C4-2B (cell line): ENCODE measurements around the gene HSPA5.
A peak's percentile ranks its signal among the peaks of the same experiment; 100 is the strongest.

ENCODE experiments used
- ZFX ChIP-seq: fragments of 450-650 bp; IDR thresholded peaks from 2 replicates; pipeline ENCODE4 v1.6.1; 2017
- TF ChIP-seq, protein P1 (sequence below): fragments of 450-650 bp; conservative IDR thresholded peaks from 2 replicates; pipeline ENCODE4 v1.5.1; 2017; ENCODE audit warnings: mild to moderate bottlenecking

DNA sequence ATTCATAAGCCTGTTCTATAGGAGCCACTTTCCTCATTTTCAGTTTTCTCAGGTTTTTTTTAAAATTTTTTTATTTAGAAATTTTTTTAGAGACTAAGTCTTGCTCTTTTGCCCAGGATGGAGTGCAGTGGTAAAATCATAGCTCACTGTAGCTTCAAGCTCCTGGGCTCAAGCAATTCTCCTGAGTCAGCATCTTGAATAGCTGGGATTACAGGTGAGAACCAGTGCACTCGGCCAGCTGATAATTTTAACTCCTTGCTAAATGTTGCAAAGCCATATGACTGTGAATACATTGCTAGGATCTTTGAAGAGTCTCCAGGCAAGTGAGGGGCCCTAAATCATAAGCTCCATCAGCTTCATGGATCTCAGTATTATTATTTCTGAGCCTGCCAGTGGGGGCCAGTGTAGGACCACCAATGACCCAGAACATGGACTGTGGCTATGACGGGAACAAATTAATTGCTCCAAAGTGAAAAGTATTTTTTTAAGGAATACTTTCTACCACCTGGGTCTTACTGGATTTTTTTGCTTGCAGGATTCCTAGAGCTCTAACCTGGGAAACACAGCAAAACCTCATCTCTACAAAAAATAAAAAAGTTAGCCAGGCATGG, 14.7 kb upstream of the HSPA5 start:
- TF ChIP-seq, protein P1, sequence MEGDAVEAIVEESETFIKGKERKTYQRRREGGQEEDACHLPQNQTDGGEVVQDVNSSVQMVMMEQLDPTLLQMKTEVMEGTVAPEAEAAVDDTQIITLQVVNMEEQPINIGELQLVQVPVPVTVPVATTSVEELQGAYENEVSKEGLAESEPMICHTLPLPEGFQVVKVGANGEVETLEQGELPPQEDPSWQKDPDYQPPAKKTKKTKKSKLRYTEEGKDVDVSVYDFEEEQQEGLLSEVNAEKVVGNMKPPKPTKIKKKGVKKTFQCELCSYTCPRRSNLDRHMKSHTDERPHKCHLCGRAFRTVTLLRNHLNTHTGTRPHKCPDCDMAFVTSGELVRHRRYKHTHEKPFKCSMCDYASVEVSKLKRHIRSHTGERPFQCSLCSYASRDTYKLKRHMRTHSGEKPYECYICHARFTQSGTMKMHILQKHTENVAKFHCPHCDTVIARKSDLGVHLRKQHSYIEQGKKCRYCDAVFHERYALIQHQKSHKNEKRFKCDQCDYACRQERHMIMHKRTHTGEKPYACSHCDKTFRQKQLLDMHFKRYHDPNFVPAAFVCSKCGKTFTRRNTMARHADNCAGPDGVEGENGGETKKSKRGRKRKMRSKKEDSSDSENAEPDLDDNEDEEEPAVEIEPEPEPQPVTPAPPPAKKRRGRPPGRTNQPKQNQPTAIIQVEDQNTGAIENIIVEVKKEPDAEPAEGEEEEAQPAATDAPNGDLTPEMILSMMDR, result peak; percentile 21
- TF ChIP-seq ZFX, result no peak
